Hepatocyte (in vitro differentiated cells): ENCODE results near the gene TGFB1I1. TPM values are rescaled to one million over a fixed set of nuclear protein-coding genes. Genes with fewer than 3 reads are reported as not detected.

Experiments used
- DNase-seq: peaks from one replicate; pipeline ENCODE4 v3.0.0-alpha.2; 2016; ENCODE audit warnings: low spot score
- H2AFZ ChIP-seq: fragments of 200-600 bp; sonication (generic); 2 replicates; pipeline ENCODE4 v1.6.0; 2016; ENCODE audit warnings: antibody characterized with exemption, mild to moderate bottlenecking
- H3K27ac ChIP-seq: fragments of 200-600 bp; sonication (generic); 2 replicates; pipeline ENCODE4 v1.5.1; 2016; ENCODE audit warnings: mild to moderate bottlenecking
- H3K27me3 ChIP-seq: fragments of 200-600 bp; sonication (generic); 2 replicates; pipeline ENCODE4 v1.6.1; 2016
- H3K36me3 ChIP-seq: fragments of 200-600 bp; sonication (generic); replicated peaks from 2 replicates; pipeline ENCODE4 v1.5.1; 2016; ENCODE audit warnings: low read depth; ENCODE audit not compliant: insufficient read depth
- H3K4me1 ChIP-seq: fragments of 200-600 bp; sonication (generic); 2 replicates; pipeline ENCODE4 v1.5.1; 2016; ENCODE audit warnings: mild to moderate bottlenecking, moderate library complexity; ENCODE audit not compliant: insufficient read depth
- H3K4me2 ChIP-seq: fragments of 200-600 bp; sonication (generic); 2 replicates; pipeline ENCODE4 v1.6.0; 2016
- H3K4me3 ChIP-seq: fragments of 200-600 bp; sonication (generic); 2 replicates; pipeline ENCODE4 v1.5.1; 2016; ENCODE audit warnings: mild to moderate bottlenecking
- H3K79me2 ChIP-seq: fragments of 200-600 bp; sonication (generic); 2 replicates; pipeline ENCODE4 v1.6.0; 2017; ENCODE audit warnings: mild to moderate bottlenecking
- H3K9me2 ChIP-seq: fragments of 200-600 bp; sonication (generic); replicated peaks from 2 replicates; pipeline ENCODE4 v1.6.0; 2017; ENCODE audit warnings: mild to moderate bottlenecking; ENCODE audit not compliant: insufficient read depth
- H3K9me3 ChIP-seq: fragments of 200-600 bp; sonication (generic); 2 replicates; pipeline ENCODE4 v1.5.1; 2016; ENCODE audit warnings: low read depth, mild to moderate bottlenecking
- H4K20me1 ChIP-seq: fragments of 200-600 bp; sonication (generic); 2 replicates; pipeline ENCODE4 v1.6.0; 2016; ENCODE audit warnings: mild to moderate bottlenecking; ENCODE audit not compliant: insufficient read depth, poor library complexity, severe bottlenecking
- CTCF ChIP-seq: fragments of 200-600 bp; sonication (generic); IDR thresholded peaks from 2 replicates; pipeline ENCODE4 v1.5.1; 2016; ENCODE audit warnings: antibody characterized with exemption, mild to moderate bottlenecking; ENCODE audit not compliant: poor library complexity
- EZH2 ChIP-seq: fragments of 200-600 bp; sonication (generic); IDR thresholded peaks from 2 replicates; pipeline ENCODE4 v1.6.1; 2016; ENCODE audit warnings: antibody characterized with exemption, mild to moderate bottlenecking, borderline replicate concordance
- EZH2phosphoT487 ChIP-seq: fragments of 200-600 bp; sonication (generic); IDR thresholded peaks from one replicate; pipeline ENCODE4 v1.6.1; 2018; ENCODE audit warnings: antibody characterized with exemption, mild to moderate bottlenecking, low read depth, moderate library complexity; ENCODE audit not compliant: unreplicated experiment, severe bottlenecking
- WGBS: methylation state at CpG from one replicate; pipeline ENCODE4 v1.1.6; 2016; ENCODE audit warnings: low lambda C conversion rate; ENCODE audit errors: missing lambda C conversion rate; 5-methylcytosine and 5-hydroxymethylcytosine counted together
- polyA plus RNA-seq: library from polyadenylated mRNA; unstranded; fragments of >200 nt; fragmentation: Nextera tagmentation; extraction: Ambion mirVana; gene quantifications from 2 replicates; pipeline ENCODE4 v1.2.1, GENCODE V29; 2016
- total RNA-seq: library from RNA; depleted of rRNA; stranded (reverse); fragments of >200 nt; gene quantifications from 2 replicates; pipeline ENCODE4 v1.2.3, GENCODE V29; 2014

TGFB1I1 gene
- 14.5 and 15.7 TPM in 2 replicates for total RNA-seq
- 34.8 and 35.4 TPM in 2 replicates for polyA plus RNA-seq

DNA sequence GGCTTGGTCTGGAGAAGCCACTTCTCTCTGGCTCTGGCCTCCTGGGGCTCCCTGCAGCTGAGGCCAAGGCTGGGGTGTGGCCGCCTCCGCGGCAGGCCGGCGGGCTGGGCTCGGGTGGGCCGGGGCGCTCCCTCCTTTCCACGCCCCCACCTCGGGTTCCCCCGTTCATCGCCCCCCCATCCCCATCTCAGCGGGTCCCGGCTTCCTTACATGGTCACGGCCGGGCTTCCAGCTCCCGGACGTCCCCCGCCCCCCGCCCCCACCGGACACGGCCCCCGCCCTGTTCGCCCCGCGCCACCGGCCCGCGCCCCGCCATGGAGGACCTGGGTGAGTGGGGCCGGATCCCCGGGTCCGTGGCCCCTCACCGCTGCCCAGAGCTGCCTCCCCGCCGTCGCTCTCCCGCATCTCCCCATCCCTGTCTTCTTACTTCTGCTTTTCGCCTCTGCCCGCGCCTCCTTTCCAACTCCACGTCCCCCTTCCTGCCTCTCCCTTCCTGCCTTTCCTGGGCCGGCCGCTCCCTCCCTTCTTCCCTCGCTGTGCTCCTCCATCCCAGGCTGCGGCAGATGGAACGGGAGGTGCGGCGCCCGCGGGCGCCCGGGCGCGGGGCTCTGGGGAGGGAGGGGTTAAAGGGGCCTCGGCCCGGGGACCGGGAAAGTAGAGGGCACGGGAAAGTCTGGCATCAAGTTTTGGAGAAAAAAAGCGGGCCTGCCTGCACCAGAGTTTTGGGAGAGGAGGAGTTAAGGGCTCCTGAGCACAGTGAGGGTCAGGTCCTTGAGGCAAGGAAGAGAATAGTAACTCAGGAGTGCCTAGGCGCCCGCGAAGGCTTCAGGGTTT lies at the start of gene TGFB1I1:
Gene TGFB1I1, plus strand, starts transcription at position 278 of the 834 bp plus-strand sequence. Its CDS starts 37 bp downstream, at position 315.
- Histone ChIP-seq H3K79me2 (no peaks in the 10 kb centered on the region), H3K27me3 (no peaks in the 10 kb centered on the region), H3K4me3 (peak within 1 kb of the TSS; percentile 83), H3K4me2 (peak within 1 kb of the TSS; percentile 97), H3K36me3 (no peaks in the 10 kb centered on the region), H2AFZ (peak within 1 kb of the TSS; percentile 92), H3K27ac (peak within 1 kb of the TSS; percentile 95), H4K20me1 (no peaks in the 10 kb centered on the region), H3K4me1 (peaks cover 19% of the 10 kb centered on the region), H3K9me3 (no peaks in the 10 kb centered on the region), H3K9me2 (no peaks in the 10 kb centered on the region)
- TF ChIP-seq EZH2phosphoT487 (no peak), CTCF (no peak), EZH2 (no peak)
- peak; percentile 74 for DNase-seq
- 1% methylated on average over 22 of the region's 63 CpGs for WGBS

DNA sequence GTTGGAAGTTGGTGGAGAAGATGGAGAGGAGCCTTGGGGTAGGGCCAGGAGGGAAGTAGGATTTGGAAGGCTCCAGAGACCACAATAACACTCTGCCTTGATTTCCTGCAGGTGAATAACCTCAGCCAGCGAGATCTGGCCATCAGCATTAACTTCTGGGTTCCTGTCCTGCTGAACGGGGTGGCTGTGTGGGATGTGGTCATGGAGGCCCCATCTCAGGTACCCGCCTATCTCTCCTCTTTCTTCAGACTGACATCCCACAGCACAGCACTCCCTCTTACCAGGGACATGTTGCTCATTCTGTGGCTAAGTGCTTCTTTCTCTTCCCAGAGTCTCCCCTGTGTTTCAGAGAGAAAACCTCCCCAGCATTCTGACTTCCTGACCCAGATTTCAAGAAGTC lies 48.7 kb upstream of the TGFB1I1 start:
- Histone ChIP-seq H3K27me3 (peaks cover 3% of the 10 kb centered on the region), H3K4me3 (no peak overlapping the region), H4K20me1 (no peaks in the 10 kb centered on the region), H3K36me3 (no peaks in the 10 kb centered on the region), H3K9me2 (no peaks in the 10 kb centered on the region), H3K27ac (no peak overlapping the region), H3K9me3 (no peaks in the 10 kb centered on the region), H3K4me1 (no peaks in the 10 kb centered on the region), H2AFZ (no peak overlapping the region), H3K79me2 (no peaks in the 10 kb centered on the region), H3K4me2 (no peak overlapping the region)
- TF ChIP-seq EZH2 (no peak), CTCF (no peak), EZH2phosphoT487 (no peak)
- no peak for DNase-seq
- WGBS, result 72% methylated on average over 3 of the region's 3 CpGs

GRCh38 chr16:31423801-31424200 lies 48.2 kb upstream of the TGFB1I1 start:
- Histone ChIP-seq H3K4me2 (no peak overlapping the region), H3K79me2 (no peaks in the 10 kb centered on the region), H3K9me3 (no peaks in the 10 kb centered on the region), H4K20me1 (no peaks in the 10 kb centered on the region), H3K27me3 (peaks cover 3% of the 10 kb centered on the region), H3K9me2 (no peaks in the 10 kb centered on the region), H2AFZ (no peak overlapping the region), H3K4me1 (peaks cover under 1% of the 10 kb centered on the region), H3K4me3 (no peak overlapping the region), H3K36me3 (no peaks in the 10 kb centered on the region), H3K27ac (no peak overlapping the region)
- TF ChIP-seq CTCF, result no peak
- TF ChIP-seq EZH2, result no peak
- no peak for TF ChIP-seq EZH2phosphoT487
- WGBS, result 90% methylated on average over 12 of the region's 12 CpGs
- DNase-seq, result no peak
